GM12878 (cell line): ENCODE measurements around the gene HASPIN. TPM values are rescaled to one million over a fixed set of nuclear protein-coding genes. Genes with fewer than 3 reads are reported as not detected.

ENCODE experiments used
- BCLAF1 ChIP-seq: fragments of 450-650 bp; IDR thresholded peaks from 2 replicates; pipeline ENCODE4 v1.6.1; 2017; ENCODE audit warnings: antibody characterized with exemption, mild to moderate bottlenecking, moderate library complexity
- CBFB ChIP-seq: IDR thresholded peaks from 2 replicates; pipeline ENCODE4 v1.6.1; 2016; ENCODE audit warnings: antibody characterized with exemption, low read depth
- CEBPB ChIP-seq, 2 experiments: fragments of 150-350 bp in 1 of 2; IDR thresholded peaks; 2 replicates each; pipeline ENCODE4 v1.6.1; 2012 to 2014; ENCODE audit warnings: low read depth in 2 of 2, low read length in 2 of 2, borderline replicate concordance in 1 of 2, inconsistent platforms in 1 of 2
- FOS ChIP-seq: IDR thresholded peaks from 3 replicates; pipeline ENCODE4 v1.6.1; 2011; ENCODE audit warnings: borderline replicate concordance; ENCODE audit not compliant: insufficient read length; ENCODE audit errors: extremely low read depth
- FOXK2 ChIP-seq: fragments of 450-650 bp; IDR thresholded peaks from 2 replicates; pipeline ENCODE4 v1.6.1; 2017; ENCODE audit warnings: mild to moderate bottlenecking, moderate library complexity
- FOXM1 ChIP-seq: IDR thresholded peaks from 2 replicates; pipeline ENCODE4 v1.6.1; 2012; ENCODE audit warnings: low read depth, mild to moderate bottlenecking, inconsistent platforms, low read length, moderate library complexity
- GATAD2B ChIP-seq: fragments of 450-650 bp; conservative IDR thresholded peaks from 2 replicates; pipeline ENCODE4 v1.6.1; 2017; ENCODE audit warnings: low read depth, mild to moderate bottlenecking, moderate library complexity
- HDAC6 ChIP-seq: fragments of 200-600 bp; sonication (generic); IDR thresholded peaks from one replicate; pipeline ENCODE4 v1.8.0; 2017; ENCODE audit warnings: antibody characterized with exemption; ENCODE audit not compliant: unreplicated experiment
- MTA2 ChIP-seq: fragments of 450-650 bp; IDR thresholded peaks from 2 replicates; pipeline ENCODE4 v1.6.1; 2016; ENCODE audit warnings: low read depth, mild to moderate bottlenecking, moderate library complexity
- MXI1 ChIP-seq: fragments of 150-350 bp; IDR thresholded peaks from 2 replicates; pipeline ENCODE4 v1.6.1; 2011; ENCODE audit warnings: low read depth, mild to moderate bottlenecking, inconsistent platforms, low read length, improper control_type of control experiment
- NR2C1 ChIP-seq: fragments of 450-650 bp; IDR thresholded peaks from 2 replicates; pipeline ENCODE4 v1.6.1; 2017; ENCODE audit warnings: antibody characterized with exemption, mild to moderate bottlenecking, moderate library complexity
- NR2C2 ChIP-seq: IDR thresholded peaks from 2 replicates; pipeline ENCODE4 v1.6.1; 2011; ENCODE audit warnings: borderline replicate concordance, low read depth; ENCODE audit not compliant: control insufficient read depth, insufficient read length
- NRF1 ChIP-seq: conservative IDR thresholded peaks from 2 replicates; pipeline ENCODE4 v1.6.1; 2011; ENCODE audit warnings: mild to moderate bottlenecking, low read depth, low read length, improper control_type of control experiment
- PBX3 ChIP-seq: IDR thresholded peaks from 2 replicates; pipeline ENCODE4 v1.6.1; 2011; ENCODE audit warnings: mild to moderate bottlenecking, low read depth, low read length, moderate library complexity; ENCODE audit not compliant: insufficient replicate concordance
- POLR2AphosphoS5 ChIP-seq: IDR thresholded peaks from 2 replicates; pipeline ENCODE4 v1.6.1; 2011; ENCODE audit warnings: mild to moderate bottlenecking, low read length, inconsistent platforms
- SIN3A ChIP-seq: IDR thresholded peaks from 2 replicates; pipeline ENCODE4 v1.6.1; 2012; ENCODE audit warnings: low read depth, low read length, improper control_type of control experiment
- SP1 ChIP-seq: IDR thresholded peaks from one replicate; pipeline ENCODE4 v1.6.1; 2011; ENCODE audit warnings: low read depth, low read length
- SPI1 ChIP-seq: IDR thresholded peaks from 2 replicates; pipeline ENCODE4 v1.6.1; 2011; ENCODE audit warnings: low read depth, mild to moderate bottlenecking, low read length, moderate library complexity, borderline replicate concordance; ENCODE audit not compliant: insufficient read depth
- SREBF1 ChIP-seq: IDR thresholded peaks from 2 replicates; pipeline ENCODE4 v1.6.1; 2012; ENCODE audit warnings: mild to moderate bottlenecking, low read length
- SREBF2 ChIP-seq: IDR thresholded peaks from 2 replicates; pipeline ENCODE4 v1.6.1; 2012; ENCODE audit warnings: mild to moderate bottlenecking, low read length
- SUZ12 ChIP-seq: fragments of 200-600 bp; sonication (generic); IDR thresholded peaks from one replicate; pipeline ENCODE4 v1.6.1; 2018; ENCODE audit warnings: antibody characterized with exemption, mild to moderate bottlenecking; ENCODE audit not compliant: unreplicated experiment
- TCF7 ChIP-seq: IDR thresholded peaks from 2 replicates; pipeline ENCODE4 v1.6.1; 2014; ENCODE audit warnings: antibody characterized with exemption, borderline replicate concordance
- YBX1 ChIP-seq: fragments of 450-650 bp; IDR thresholded peaks from 2 replicates; pipeline ENCODE4 v1.6.1; 2016; ENCODE audit warnings: antibody characterized with exemption
- ZNF217 ChIP-seq: fragments of 450-650 bp; IDR thresholded peaks from 2 replicates; pipeline ENCODE4 v1.6.1; 2017; ENCODE audit warnings: antibody characterized with exemption, mild to moderate bottlenecking
- ZNF622 ChIP-seq: fragments of 450-650 bp; IDR thresholded peaks from 2 replicates; pipeline ENCODE4 v1.6.1; 2017; ENCODE audit warnings: mild to moderate bottlenecking, inconsistent platforms
- ZZZ3 ChIP-seq: IDR thresholded peaks from 2 replicates; pipeline ENCODE4 v1.6.1; 2011; ENCODE audit warnings: low read depth; ENCODE audit not compliant: control insufficient read depth, insufficient read length
- polyA plus RNA-seq, 11 experiments: library from polyadenylated mRNA; depleted of rRNA in 4 of 11; unstranded in 6 of 11; stranded (reverse) in 5 of 11; fragments of >200 nt; fragmentation: Nextera tagmentation in 4 of 11; fragmentation: Illumina TruSeq in 1 of 11; extraction: Ambion mirVana in 4 of 11; extraction: Trizol in 1 of 11; gene quantifications; 1 replicate in 1 of 11; 2 replicates in 10 of 11; pipeline versions ENCODE4 v1.2.1 to v1.2.3, GENCODE V29; 2011 to 2016; ENCODE audit warnings: inconsistent platforms in 2 of 11, missing spikeins in 2 of 11, low read depth in 1 of 11
- total RNA-seq, 4 experiments: library from RNA; depleted of rRNA in 3 of 4; stranded (reverse); fragments of >200 nt in 3 of 4; fragmentation: Illumina TruSeq in 1 of 4; extraction: Trizol in 1 of 4; gene quantifications; 2 replicates each; pipeline versions ENCODE4 v1.2.1 to v1.2.3, GENCODE V29; 2013 to 2021

The HASPIN gene
- total and polyA plus RNA-seq, 10 of the 15 experiments (the other 5 are each of a cell fraction or from before 2014, with no cell fraction given) = 0.80 to 18.0 (median 10.1) TPM

DNA sequence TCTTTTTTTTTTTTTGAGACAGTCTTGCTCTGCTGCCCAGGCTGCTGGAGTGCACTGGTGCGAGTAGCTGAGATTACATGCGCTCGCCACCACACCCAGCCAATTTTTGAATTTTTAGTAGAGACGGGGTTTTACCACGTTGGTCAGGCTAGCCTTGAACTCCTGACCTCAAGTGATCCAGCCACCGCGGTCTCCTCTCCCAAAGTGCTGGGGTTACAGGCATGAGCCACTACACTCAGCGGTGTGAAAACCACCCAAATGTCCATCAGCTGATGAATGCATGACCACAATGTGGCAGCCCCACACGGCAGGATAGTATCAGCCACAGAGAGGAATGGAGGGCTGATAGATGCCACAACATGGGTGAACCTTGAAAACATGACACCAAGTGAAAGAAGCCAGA is 29.9 kb upstream of the HASPIN start (continued):
- no peak for TF ChIP-seq NR2C2
- TF ChIP-seq ZZZ3 = no peak
- no peak for TF ChIP-seq SREBF1
- TF ChIP-seq SUZ12 = no peak
- no peak; a peak in 1 of 4 replicates for TF ChIP-seq CEBPB (IDR thresholded peaks at IDR 0.05; ENCODE audit: borderline replicate concordance in 1 of 2, low read depth in 2 of 2, low read length in 2 of 2)
- no peak for TF ChIP-seq NRF1
- TF ChIP-seq YBX1 = no peak
- TF ChIP-seq SIN3A = no peak
- no peak for TF ChIP-seq ZNF622
- no peak for TF ChIP-seq FOS
- TF ChIP-seq SREBF2 = no peak
- TF ChIP-seq MXI1 = no peak
- TF ChIP-seq TCF7 = no peak
- TF ChIP-seq POLR2AphosphoS5 = no peak
- no peak for TF ChIP-seq FOXK2
- TF ChIP-seq SP1 = peak; percentile 54
- peak; percentile 96 for TF ChIP-seq CBFB
- TF ChIP-seq BCLAF1 = no peak
- 0 out of 2 replicates have a peak, but pooled peaks have one; percentile 61 for TF ChIP-seq ZNF217
- TF ChIP-seq SPI1 = no peak
- TF ChIP-seq NR2C1 = no peak
- peak; percentile 79 for TF ChIP-seq FOXM1
- TF ChIP-seq GATAD2B = no peak; the same call in 1 of the 2 replicates
- no peak for TF ChIP-seq HDAC6
- TF ChIP-seq PBX3 = peak; percentile 59
- TF ChIP-seq MTA2 = peak; percentile 88; the same call in 1 of the 2 replicates
